ENCODE measurements around the gene RAB9B.
A peak's percentile ranks its signal among the peaks of the same experiment; 100 is the strongest.
"Not testable (repeated sequence)": the region's sequence is repeated elsewhere in the genome, so short reads cannot be mapped to it uniquely, and the experiment has no call there.

Gene RAB9B, protein sequence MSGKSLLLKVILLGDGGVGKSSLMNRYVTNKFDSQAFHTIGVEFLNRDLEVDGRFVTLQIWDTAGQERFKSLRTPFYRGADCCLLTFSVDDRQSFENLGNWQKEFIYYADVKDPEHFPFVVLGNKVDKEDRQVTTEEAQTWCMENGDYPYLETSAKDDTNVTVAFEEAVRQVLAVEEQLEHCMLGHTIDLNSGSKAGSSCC

DNA sequence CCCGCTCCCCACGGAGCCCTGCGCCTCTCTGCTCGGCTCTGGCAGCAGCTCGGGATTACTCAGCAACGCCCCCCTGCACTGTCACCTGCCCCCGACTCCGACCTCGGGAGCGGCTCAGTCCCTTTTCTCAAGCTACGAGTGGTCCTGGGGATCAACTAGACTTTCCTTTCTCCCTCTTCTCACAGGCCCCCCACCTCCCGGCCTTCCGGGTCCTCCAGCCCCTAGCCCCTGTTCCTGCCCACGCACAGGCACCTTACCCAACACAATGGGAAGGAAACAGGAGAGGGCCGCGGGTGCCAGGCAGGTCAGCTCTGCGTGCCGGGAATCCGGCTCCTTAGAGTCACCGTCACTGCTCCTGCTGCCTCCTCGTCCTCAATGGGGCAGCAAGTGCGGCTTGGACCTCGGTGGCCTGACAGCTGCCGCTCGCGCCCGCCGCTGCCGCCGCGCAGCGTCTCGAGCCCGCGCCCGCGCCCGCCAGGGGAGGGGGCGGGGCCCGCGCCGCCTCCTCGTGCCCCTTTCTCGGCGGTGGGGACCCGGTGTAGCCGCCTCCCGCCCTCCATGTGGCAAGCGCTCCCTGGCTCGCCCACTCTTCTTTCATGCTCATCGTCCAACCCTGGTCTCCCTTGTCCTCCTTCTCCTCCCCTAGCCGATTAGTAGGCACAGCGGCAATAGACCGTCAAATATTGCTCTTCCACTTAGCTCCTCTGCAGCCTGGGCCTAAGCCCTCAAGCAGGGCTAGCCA, at the start of gene RAB9B:
Gene RAB9B, minus strand, starts transcription at position 455 of the 742 bp plus-strand sequence. CDS start 6,473 bp downstream, outside the sequence.
- in situ Hi-C loops (cut with MboI; ENCODE audit: low pct_unique_long_range_greater_than_20kb, low sequenced_read_pairs), result no loop called here
- DNase-seq, result peak; percentile 16

GRCh38 chrX:103879339-103879738, 47.3 kb upstream of the RAB9B start:
- no peak for DNase-seq
- in situ Hi-C loops (cut with MboI; ENCODE audit: low pct_unique_long_range_greater_than_20kb, low sequenced_read_pairs), result no loop called here

GRCh38 chrX:103878466-103879122, 46.5 kb upstream of the RAB9B start:
- in situ Hi-C loops (cut with MboI; ENCODE audit: low pct_unique_long_range_greater_than_20kb, low sequenced_read_pairs), result no loop called here
- no peak for DNase-seq

GRCh38 chrX:103877571-103877970, 45.5 kb upstream of the RAB9B start:
- DNase-seq, result no peak
- in situ Hi-C loops (cut with MboI; ENCODE audit: low pct_unique_long_range_greater_than_20kb, low sequenced_read_pairs), result no loop called here

- no peak for DNase-seq
- in situ Hi-C loops (cut with MboI; ENCODE audit: low pct_unique_long_range_greater_than_20kb, low sequenced_read_pairs), result no loop called here
Observed at GRCh38 chrX:103864886-103865534, 33.0 kb upstream of the RAB9B start.

DNA sequence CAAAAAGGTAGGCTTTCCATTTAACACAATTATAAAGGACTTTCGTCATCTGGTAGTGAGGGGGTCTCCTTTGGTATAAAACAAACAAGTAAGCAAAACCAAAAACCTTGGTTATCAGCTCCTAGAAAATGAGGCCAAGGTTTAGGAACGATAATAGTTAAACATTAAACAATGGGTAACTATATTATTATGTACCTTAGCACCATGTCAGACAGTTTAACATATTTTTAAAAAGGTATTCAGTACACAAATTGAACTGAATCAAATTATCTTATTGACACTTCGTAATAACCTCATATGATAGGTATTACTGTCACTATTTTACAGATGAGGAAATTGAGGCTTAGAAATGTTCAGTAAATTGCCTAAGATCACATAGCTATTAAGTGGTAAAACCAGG, 32.1 kb upstream of the RAB9B start:
- no peak for DNase-seq
- in situ Hi-C loops (cut with MboI; ENCODE audit: low pct_unique_long_range_greater_than_20kb, low sequenced_read_pairs), result no loop called here

DNA sequence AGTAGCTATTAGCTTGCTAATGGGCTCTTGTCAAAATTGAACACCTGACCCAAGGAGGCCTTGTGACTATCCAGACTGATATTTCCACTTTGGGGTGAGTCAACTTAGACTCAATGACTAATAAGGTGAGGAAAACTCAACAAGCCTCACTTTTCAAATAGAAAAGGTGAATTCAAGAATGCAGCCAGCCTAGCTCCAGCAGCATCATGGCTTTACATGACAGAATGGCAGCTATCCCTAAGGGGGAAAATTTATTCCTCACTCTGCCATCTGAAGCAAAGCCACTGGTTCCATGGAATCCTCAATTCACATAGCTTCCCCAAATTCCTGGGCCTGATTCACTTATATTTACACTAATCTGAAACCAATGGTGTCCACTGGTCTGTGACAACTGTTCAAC, 29.1 kb upstream of the RAB9B start:
- in situ Hi-C loops (cut with MboI; ENCODE audit: low pct_unique_long_range_greater_than_20kb, low sequenced_read_pairs), result no loop called here
- no peak for DNase-seq

GRCh38 chrX:103849558-103849957, 17.5 kb upstream of the RAB9B start:
- in situ Hi-C loops (cut with MboI; ENCODE audit: low pct_unique_long_range_greater_than_20kb, low sequenced_read_pairs), result no loop called here
- no peak for DNase-seq

- no peak for DNase-seq
- in situ Hi-C loops (cut with MboI; ENCODE audit: low pct_unique_long_range_greater_than_20kb, low sequenced_read_pairs), result no loop called here
Observed at GRCh38 chrX:103847174-103847870, 15.3 kb upstream of the RAB9B start.

DNA sequence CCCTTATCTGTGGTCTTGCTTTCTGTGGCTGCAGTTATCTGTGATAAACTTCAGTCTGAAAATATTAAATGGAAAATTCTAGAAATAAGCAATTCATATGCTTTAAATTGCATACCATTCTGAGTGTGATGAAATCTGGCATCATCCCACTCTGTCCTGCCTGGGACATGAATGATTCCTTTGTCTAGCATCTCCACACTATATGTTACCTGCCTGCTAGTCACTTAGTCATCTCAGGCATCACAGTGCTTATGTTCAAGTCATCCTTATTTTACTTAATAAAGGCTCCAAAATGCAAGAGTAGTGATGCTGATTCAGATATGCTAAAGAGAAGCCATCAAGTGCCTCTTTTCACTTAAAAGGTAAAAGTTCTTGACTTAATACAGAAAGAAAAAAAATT, 14.3 kb upstream of the RAB9B start:
- DNase-seq, result no peak
- in situ Hi-C loops (cut with MboI; ENCODE audit: low pct_unique_long_range_greater_than_20kb, low sequenced_read_pairs), result no loop called here

- in situ Hi-C loops (cut with MboI; ENCODE audit: low pct_unique_long_range_greater_than_20kb, low sequenced_read_pairs), result no loop called here
- peak; percentile 70 for DNase-seq
Observed at GRCh38 chrX:103845165-103845653, 13.2 kb upstream of the RAB9B start.

DNA sequence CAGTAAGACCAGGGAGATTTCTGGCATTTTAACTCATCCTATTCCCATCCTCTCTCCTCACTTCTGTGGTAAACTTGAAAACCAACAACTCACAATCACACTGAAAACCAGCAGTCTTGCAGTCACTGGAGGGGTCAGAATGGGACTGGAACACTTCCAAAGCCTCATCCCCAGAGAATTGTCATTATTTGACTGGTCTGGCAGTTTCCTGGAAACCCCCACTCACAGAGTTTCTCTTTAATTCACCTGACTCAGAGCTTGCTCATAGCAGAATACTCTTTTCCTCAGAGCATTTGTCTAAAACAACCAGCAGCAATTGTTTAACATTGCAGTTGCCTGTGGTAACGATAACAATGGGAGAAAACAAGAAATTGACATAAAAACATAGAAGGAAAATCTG, 7.3 kb upstream of the RAB9B start:
- DNase-seq, result no peak
- in situ Hi-C loops (cut with MboI; ENCODE audit: low pct_unique_long_range_greater_than_20kb, low sequenced_read_pairs), result no loop called here

- DNase-seq, result peak; percentile 46
- in situ Hi-C loops (cut with MboI; ENCODE audit: low pct_unique_long_range_greater_than_20kb, low sequenced_read_pairs), result no loop called here
Observed at GRCh38 chrX:103831342-103831802, 685 bp downstream of the RAB9B start.

DNA sequence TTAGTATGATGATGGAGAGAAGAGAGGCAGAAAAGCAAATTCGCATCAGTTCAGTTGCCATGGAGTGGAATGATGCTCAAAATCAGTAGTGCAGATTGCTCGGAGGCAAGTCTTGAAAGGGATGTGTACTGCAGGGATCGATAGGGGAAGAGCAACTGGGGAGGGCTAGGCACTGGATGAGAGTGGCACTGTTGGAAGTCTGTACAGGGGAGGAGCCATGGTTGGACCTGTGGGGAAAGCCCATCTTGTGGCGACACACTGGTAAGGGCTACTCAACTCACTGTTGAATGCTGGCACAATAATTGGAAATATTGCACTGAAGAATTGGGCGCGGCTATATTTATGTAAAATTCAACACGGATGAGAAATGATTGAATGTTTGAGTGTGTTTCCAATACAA, 1.2 kb downstream of the RAB9B start:
- DNase-seq, result no peak
- in situ Hi-C loops (cut with MboI; ENCODE audit: low pct_unique_long_range_greater_than_20kb, low sequenced_read_pairs), result no loop called here

GRCh38 chrX:103828529-103828928, 3.5 kb downstream of the RAB9B start:
- DNase-seq, result no peak
- in situ Hi-C loops (cut with MboI; ENCODE audit: low pct_unique_long_range_greater_than_20kb, low sequenced_read_pairs), result no loop called here

DNA sequence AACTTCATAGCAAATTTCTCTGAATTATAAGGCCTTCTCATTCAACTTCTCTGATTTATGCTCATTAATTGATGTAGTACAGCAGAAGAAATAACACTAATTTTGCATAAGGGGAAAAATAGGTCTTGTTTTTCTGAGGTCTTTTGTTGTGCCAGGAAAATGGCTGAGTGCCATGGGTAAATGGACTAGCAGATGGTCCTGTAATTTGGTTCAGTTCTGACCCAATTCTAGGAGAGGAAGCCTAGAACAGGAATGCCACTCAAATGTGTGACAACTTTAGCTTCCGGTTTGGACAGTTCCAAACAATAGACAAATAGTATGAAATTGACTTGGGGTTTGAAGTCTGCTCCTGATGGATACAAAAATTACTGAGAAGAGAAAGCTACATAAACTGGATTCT, 6.2 kb downstream of the RAB9B start:
- in situ Hi-C loops (cut with MboI; ENCODE audit: low pct_unique_long_range_greater_than_20kb, low sequenced_read_pairs), result no loop called here
- no peak for DNase-seq

DNA sequence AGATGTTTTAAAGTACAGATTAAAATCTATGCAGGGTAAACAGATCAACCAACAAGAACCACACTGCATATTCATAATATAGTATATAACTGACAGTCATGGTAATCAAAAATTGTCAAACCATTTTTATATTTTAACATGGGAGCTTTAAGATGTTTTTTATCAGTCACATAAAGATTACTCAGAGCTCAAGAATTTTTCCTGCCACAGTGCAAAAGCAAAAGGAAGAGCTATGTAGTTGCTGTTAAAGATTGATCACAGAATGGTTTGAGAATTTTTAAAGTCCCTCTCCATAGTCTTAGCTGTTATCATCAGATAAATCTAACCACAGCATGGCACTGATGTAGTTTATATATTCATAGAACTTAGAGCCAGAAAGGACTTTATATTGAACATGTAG, 8.5 kb downstream of the RAB9B start:
- DNase-seq, result no peak
- in situ Hi-C loops (cut with MboI; ENCODE audit: low pct_unique_long_range_greater_than_20kb, low sequenced_read_pairs), result loop anchor here (25.0 kb wide), 1 partner anchor 286 kb away; no protein-coding TSS in a partner anchor

DNA sequence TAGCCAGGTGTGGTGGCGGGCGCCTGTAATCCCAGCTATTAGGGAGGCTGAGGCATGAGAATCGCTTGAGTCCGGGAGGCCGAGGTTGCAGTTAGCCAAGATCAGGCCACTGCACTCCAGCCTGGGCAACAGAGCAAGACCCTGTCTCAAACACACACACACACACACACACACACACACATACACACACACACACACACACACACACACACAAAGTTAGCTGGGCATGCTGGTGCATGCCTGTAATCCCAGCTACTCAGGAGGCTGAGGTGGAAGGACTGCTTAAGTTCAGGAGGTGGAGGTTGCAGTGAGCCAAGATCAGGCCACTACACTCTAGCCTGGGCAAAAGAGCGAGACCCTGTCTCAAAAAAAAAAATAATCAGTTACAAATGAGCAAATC, 11.3 kb downstream of the RAB9B start:
- in situ Hi-C loops (cut with MboI; ENCODE audit: low pct_unique_long_range_greater_than_20kb, low sequenced_read_pairs), result loop anchor here (25.0 kb wide), 1 partner anchor 284 kb away; no protein-coding TSS in a partner anchor
- DNase-seq, result not testable (repeated sequence)
